IPS-18a (cell line): ENCODE measurements around the gene CNTROB.
A peak's percentile ranks its signal among the peaks of the same experiment; 100 is the strongest.

Experiments used
- H3K27ac ChIP-seq: one replicate; pipeline ENCODE4 v1.5.1; 2013; ENCODE audit warnings: low read length
- H3K27me3 ChIP-seq: one replicate; pipeline ENCODE4 v1.6.1; 2013; ENCODE audit warnings: mild to moderate bottlenecking, low read length; ENCODE audit not compliant: control insufficient read depth, insufficient read depth
- H3K36me3 ChIP-seq: one replicate; pipeline ENCODE4 v1.6.1; 2013; ENCODE audit warnings: low read depth, low read length; ENCODE audit not compliant: control insufficient read depth
- H3K4me1 ChIP-seq: one replicate; pipeline ENCODE4 v1.6.1; 2013; ENCODE audit warnings: low read depth, low read length; ENCODE audit not compliant: control insufficient read depth
- H3K4me3 ChIP-seq: one replicate; pipeline ENCODE4 v1.5.1; 2013; ENCODE audit warnings: low read length
- H3K9ac ChIP-seq: one replicate; pipeline ENCODE4 v1.6.1; 2013; ENCODE audit warnings: mild to moderate bottlenecking, low read length, moderate library complexity
- H3K9me3 ChIP-seq: one replicate; pipeline ENCODE4 v1.6.1; 2013; ENCODE audit warnings: low read depth, low read length; ENCODE audit not compliant: control insufficient read depth

The CNTROB gene

DNA sequence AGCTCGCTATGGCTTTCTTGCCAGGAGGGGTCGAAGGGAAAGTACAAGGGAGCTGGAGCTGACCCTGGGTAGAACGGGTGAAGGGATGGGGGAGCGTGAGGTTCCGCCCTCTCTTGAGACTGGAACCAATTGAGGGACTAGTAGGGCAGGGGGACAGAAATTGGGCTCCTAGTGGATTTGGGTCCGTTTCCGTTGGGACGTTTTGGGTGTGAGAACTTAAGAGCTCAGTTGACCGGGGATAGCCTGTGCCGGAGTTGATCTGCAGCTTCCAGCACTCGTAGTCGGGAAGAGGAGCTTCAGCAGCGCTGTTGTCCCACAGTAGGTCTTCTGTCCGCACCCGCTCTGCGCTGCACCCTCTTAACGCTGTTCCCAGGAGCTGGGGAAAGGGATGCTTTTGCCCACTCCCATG is 481 bp downstream of the CNTROB start:
- Histone ChIP-seq H3K9me3 (no peaks in the 10 kb centered on the region), H3K4me1 (peaks cover 10% of the 10 kb centered on the region), H3K4me3 (peak overlapping the region; percentile 75), H3K9ac (peak overlapping the region; percentile 48), H3K27me3 (peaks cover 34% of the 10 kb centered on the region), H3K36me3 (no peaks in the 10 kb centered on the region), H3K27ac (no peak overlapping the region)

DNA sequence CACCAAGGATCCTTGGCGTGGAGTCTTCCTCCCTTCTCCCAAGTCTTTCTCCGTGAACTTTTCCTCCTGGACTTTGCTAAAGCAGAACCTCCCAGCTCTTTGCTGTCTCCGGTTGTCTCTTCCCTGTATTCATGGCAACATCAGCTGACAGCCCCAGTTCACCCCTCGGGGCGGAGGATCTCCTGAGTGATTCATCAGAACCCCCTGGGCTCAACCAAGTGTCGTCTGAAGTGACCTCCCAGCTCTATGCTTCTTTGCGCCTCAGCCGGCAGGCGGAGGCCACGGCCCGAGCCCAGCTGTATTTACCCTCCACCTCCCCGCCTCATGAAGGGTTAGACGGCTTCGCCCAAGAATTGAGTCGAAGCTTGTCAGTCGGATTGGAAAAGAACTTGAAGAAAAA is 943 bp downstream of the CNTROB start:
- H3K36me3 ChIP-seq, result no peaks in the 10 kb centered on the region

GRCh38 chr17:7935859-7936258 is 3.9 kb downstream of the CNTROB start:
- Histone ChIP-seq H3K27me3 (peaks cover 10% of the 10 kb centered on the region), H3K9me3 (no peaks in the 10 kb centered on the region), H3K27ac (no peak overlapping the region), H3K9ac (no peak overlapping the region), H3K4me3 (no peak overlapping the region), H3K36me3 (peaks cover 14% of the 10 kb centered on the region), H3K4me1 (peaks cover 10% of the 10 kb centered on the region)

More for the DNA sequence above, 943 bp downstream of the CNTROB start:
- Histone ChIP-seq H3K4me1 (peaks cover 10% of the 10 kb centered on the region), H3K9ac (peak overlapping the region; percentile 48), H3K4me3 (peak overlapping the region; percentile 75), H3K27me3 (peaks cover 30% of the 10 kb centered on the region), H3K27ac (no peak overlapping the region), H3K9me3 (no peaks in the 10 kb centered on the region)

DNA sequence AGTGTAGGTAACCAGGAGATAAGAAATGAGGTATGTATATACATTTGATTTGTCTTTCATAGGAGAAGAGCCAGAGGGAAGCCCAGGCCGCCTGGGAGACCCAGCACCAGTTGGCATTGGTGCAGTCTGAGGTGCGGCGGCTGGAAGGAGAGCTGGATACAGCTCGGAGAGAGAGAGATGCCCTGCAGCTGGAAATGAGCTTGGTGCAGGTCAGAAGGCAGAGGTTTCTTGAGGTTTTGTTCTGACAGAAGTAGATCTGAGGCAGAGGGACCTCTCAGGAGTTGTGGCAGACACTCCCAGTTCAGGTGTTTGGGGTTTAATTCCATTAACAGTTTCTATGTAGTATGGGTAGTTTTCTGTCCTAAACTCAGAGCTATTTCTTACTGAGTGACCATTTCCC is 8.0 kb downstream of the CNTROB start:
- Histone ChIP-seq H3K9ac (no peak overlapping the region), H3K27me3 (no peaks in the 10 kb centered on the region), H3K36me3 (peaks cover 39% of the 10 kb centered on the region), H3K4me1 (no peaks in the 10 kb centered on the region), H3K9me3 (no peaks in the 10 kb centered on the region), H3K27ac (no peak overlapping the region), H3K4me3 (no peak overlapping the region)

DNA sequence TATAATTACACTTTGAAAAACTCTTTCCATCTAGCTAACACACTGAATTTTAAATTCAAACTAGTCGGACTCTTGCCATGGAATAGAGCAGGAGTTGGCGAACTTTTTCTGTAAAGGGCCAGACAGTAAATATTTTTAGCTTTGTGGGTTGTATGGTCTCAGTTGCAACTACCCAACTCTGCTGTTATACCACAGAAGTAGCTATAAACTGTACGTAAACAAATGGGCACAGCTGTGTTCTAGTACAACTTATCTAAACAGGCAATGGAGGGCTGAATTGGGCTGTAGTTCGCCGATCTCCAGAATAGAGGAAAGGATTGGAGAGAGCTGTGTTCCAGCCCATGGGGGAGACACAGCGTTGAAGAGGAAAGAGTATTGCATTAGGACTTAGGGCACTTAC is 8.7 kb downstream of the CNTROB start:
- Histone ChIP-seq H3K27me3 (no peaks in the 10 kb centered on the region), H3K4me1 (no peaks in the 10 kb centered on the region), H3K9ac (no peak overlapping the region), H3K36me3 (peaks cover 40% of the 10 kb centered on the region), H3K27ac (no peak overlapping the region), H3K9me3 (no peaks in the 10 kb centered on the region), H3K4me3 (no peak overlapping the region)

GRCh38 chr17:7943291-7943690 is 11.3 kb downstream of the CNTROB start:
- no peaks in the 10 kb centered on the region for H3K4me1 ChIP-seq
- no peaks in the 10 kb centered on the region for H3K9me3 ChIP-seq
- H3K27ac ChIP-seq, result no peak overlapping the region
- H3K4me3 ChIP-seq, result no peak overlapping the region
- H3K36me3 ChIP-seq, result peaks cover 57% of the 10 kb centered on the region
- H3K27me3 ChIP-seq, result no peaks in the 10 kb centered on the region
- no peak overlapping the region for H3K9ac ChIP-seq

DNA sequence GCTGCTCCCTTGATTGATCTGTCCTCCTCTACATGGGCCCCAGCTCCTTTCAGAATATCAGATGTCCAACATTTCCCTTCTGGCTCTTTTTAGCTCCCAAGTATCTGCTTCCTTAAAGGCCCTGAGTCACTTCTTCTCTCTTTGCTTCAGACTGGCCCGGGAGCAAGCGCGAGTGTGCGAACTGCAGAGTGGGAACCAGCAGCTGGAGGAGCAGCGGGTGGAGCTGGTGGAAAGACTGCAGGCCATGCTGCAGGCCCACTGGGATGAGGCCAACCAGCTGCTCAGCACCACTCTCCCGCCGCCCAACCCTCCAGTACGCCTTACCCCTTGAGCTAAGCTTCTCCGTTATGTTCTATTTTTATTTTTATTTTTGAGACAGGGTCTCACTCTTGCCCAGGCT is 12.3 kb downstream of the CNTROB start:
- Histone ChIP-seq H3K4me1 (no peaks in the 10 kb centered on the region), H3K9ac (no peak overlapping the region), H3K4me3 (no peak overlapping the region), H3K36me3 (peaks cover 58% of the 10 kb centered on the region), H3K9me3 (no peaks in the 10 kb centered on the region), H3K27ac (no peak overlapping the region), H3K27me3 (no peaks in the 10 kb centered on the region)

DNA sequence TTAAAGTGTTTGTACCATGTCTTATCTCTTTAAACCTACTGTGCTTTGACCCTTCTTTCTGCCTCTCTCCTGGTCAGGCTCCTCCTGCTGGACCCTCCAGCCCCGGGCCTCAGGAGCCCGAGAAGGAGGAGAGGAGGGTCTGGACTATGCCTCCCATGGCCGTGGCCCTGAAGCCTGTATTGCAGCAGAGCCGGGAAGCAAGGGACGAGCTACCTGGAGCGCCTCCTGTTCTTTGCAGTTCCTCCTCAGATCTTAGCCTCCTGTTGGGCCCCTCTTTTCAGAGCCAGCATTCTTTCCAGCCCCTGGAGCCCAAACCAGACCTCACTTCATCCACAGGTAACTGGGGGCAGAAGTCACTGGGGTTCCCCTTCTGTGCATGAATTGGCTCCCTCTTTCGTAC is 13.6 kb downstream of the CNTROB start:
- Histone ChIP-seq H3K36me3 (peaks cover 50% of the 10 kb centered on the region), H3K4me3 (no peak overlapping the region), H3K4me1 (no peaks in the 10 kb centered on the region), H3K27me3 (no peaks in the 10 kb centered on the region), H3K9ac (no peak overlapping the region), H3K9me3 (no peaks in the 10 kb centered on the region), H3K27ac (no peak overlapping the region)

DNA sequence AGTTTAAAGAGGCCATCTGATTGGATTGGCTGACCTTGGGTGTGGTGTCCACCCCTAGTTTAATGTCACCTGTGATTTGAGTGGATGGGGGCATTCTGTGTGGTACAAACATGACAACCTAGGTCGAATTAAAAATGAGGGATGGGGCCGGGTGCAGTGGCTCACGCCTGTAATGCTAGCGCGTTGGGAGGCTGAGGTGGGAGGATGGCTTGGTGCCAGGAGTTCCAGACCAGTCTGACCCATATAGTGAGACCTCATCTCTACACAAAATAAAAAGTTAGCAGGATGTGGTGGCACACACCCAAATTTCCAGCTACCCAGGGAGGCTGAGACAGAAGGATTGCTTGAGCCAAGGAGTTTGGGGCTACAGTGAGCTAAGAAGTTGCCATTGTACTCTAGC is 14.4 kb downstream of the CNTROB start:
- no peaks in the 10 kb centered on the region for H3K4me1 ChIP-seq
- H3K27ac ChIP-seq, result no peak overlapping the region
- peaks cover 44% of the 10 kb centered on the region for H3K36me3 ChIP-seq
- H3K9ac ChIP-seq, result no peak overlapping the region
- no peak overlapping the region for H3K4me3 ChIP-seq
- no peaks in the 10 kb centered on the region for H3K9me3 ChIP-seq
- H3K27me3 ChIP-seq, result no peaks in the 10 kb centered on the region

- Histone ChIP-seq H3K4me1 (no peaks in the 10 kb centered on the region), H3K9me3 (no peaks in the 10 kb centered on the region), H3K27ac (no peak overlapping the region), H3K9ac (no peak overlapping the region), H3K36me3 (peaks cover 44% of the 10 kb centered on the region), H3K4me3 (no peak overlapping the region), H3K27me3 (no peaks in the 10 kb centered on the region)
Observed at GRCh38 chr17:7947651-7948050, 15.6 kb downstream of the CNTROB start.

GRCh38 chr17:7950578-7950977 is 18.6 kb downstream of the CNTROB start:
- Histone ChIP-seq H3K27me3 (no peaks in the 10 kb centered on the region), H3K9me3 (no peaks in the 10 kb centered on the region), H3K9ac (no peak overlapping the region), H3K36me3 (peaks cover 23% of the 10 kb centered on the region), H3K4me3 (no peak overlapping the region), H3K4me1 (no peaks in the 10 kb centered on the region), H3K27ac (no peak overlapping the region)

DNA sequence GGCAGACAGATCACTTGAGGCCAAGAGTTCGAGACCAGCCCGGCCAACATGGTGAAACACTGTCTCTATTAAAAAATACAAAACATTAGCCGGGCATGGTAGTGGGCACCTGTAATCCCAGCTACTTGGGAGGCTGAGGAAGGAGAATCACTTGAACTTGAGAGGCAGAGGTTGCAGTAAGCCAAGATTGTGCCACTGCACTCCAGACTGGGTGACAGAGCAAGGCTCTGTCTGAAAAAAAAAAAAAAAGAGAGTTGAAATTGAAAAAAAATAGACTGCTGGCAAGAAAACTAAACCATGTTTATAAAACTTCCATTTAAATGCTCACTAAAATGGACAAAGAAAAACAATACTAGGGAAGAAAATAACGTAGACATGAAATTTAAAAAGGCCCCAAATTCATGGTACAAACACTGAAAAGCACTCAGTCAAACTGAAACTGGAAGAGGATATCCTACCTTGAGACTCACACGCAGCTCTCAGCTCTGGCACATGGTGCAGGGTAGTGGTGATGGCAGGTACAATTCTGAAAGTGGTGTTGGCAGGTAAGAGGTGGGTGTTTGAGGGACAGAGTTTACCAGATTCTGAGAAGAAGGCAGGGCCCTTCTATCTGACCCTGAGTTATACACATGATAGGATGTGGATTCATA is 19.3 kb downstream of the CNTROB start:
- Histone ChIP-seq H3K36me3 (peaks cover 17% of the 10 kb centered on the region), H3K4me3 (no peak overlapping the region), H3K4me1 (no peaks in the 10 kb centered on the region), H3K9me3 (no peaks in the 10 kb centered on the region), H3K27me3 (no peaks in the 10 kb centered on the region), H3K27ac (no peak overlapping the region), H3K9ac (no peak overlapping the region)
